ENCODE results near the gene MAML3. TPM values are rescaled to one million over a fixed set of nuclear protein-coding genes. Genes with fewer than 3 reads are reported as not detected.

Gene MAML3
- total RNA-seq, 1 donor from 2014 or later = 0.54 TPM

- H3K27me3 Mint-ChIP-seq = peaks cover 50% of the 10 kb centered on the region
- H3K36me3 Mint-ChIP-seq (ENCODE audit: low read depth) = no peaks in the 10 kb centered on the region
- no peak for DNase-seq
- H3K27ac Mint-ChIP-seq = no peak overlapping the region
- peaks cover 22% of the 10 kb centered on the region for H3K4me1 Mint-ChIP-seq
- intact Hi-C loops (cut with micrococcal nuclease) = loop anchor here (5.0 kb wide), 1 partner anchor 94 kb away; no protein-coding TSS in a partner anchor
- H3K4me3 Mint-ChIP-seq = no peak overlapping the region
- H3K9me3 Mint-ChIP-seq = no peaks in the 10 kb centered on the region
Measured at GRCh38 chr4:140046016-140046415, 108.0 kb downstream of the MAML3 start.

GRCh38 chr4:140044337-140044902, 109.6 kb downstream of the MAML3 start:
- H3K27me3 Mint-ChIP-seq = peaks cover 46% of the 10 kb centered on the region
- intact Hi-C loops (cut with micrococcal nuclease) = no loop called here
- no peaks in the 10 kb centered on the region for H3K36me3 Mint-ChIP-seq (ENCODE audit: low read depth)
- no peak overlapping the region for H3K4me3 Mint-ChIP-seq
- DNase-seq = no peak
- no peaks in the 10 kb centered on the region for H3K9me3 Mint-ChIP-seq
- no peak overlapping the region for H3K27ac Mint-ChIP-seq
- H3K4me1 Mint-ChIP-seq = peaks cover 13% of the 10 kb centered on the region

- no peak for DNase-seq
- Mint-ChIP-seq H3K36me3 (ENCODE audit: low read depth) (no peaks in the 10 kb centered on the region), H3K27ac (no peak overlapping the region), H3K4me3 (no peak overlapping the region), H3K9me3 (no peaks in the 10 kb centered on the region), H3K27me3 (peaks cover 32% of the 10 kb centered on the region), H3K4me1 (peaks cover 2% of the 10 kb centered on the region)
- intact Hi-C loops (cut with micrococcal nuclease) = no loop called here
Measured at GRCh38 chr4:140042634-140043033, 111.3 kb downstream of the MAML3 start.

GRCh38 chr4:140038031-140038533, 115.9 kb downstream of the MAML3 start:
- intact Hi-C loops (cut with micrococcal nuclease) = no loop called here
- no peaks in the 10 kb centered on the region for H3K36me3 Mint-ChIP-seq (ENCODE audit: low read depth)
- H3K27me3 Mint-ChIP-seq = peaks cover 16% of the 10 kb centered on the region
- no peak overlapping the region for H3K4me3 Mint-ChIP-seq
- no peak for DNase-seq
- no peaks in the 10 kb centered on the region for H3K4me1 Mint-ChIP-seq
- H3K9me3 Mint-ChIP-seq = no peaks in the 10 kb centered on the region
- H3K27ac Mint-ChIP-seq = no peak overlapping the region

GRCh38 chr4:140037353-140038030, 116.5 kb downstream of the MAML3 start:
- Mint-ChIP-seq H3K27me3 (peaks cover 17% of the 10 kb centered on the region), H3K9me3 (no peaks in the 10 kb centered on the region), H3K36me3 (ENCODE audit: low read depth) (no peaks in the 10 kb centered on the region), H3K4me3 (no peak overlapping the region), H3K4me1 (no peaks in the 10 kb centered on the region), H3K27ac (no peak overlapping the region)
- no peak for DNase-seq
- intact Hi-C loops (cut with micrococcal nuclease) = no loop called here

- no peak for DNase-seq
- no peaks in the 10 kb centered on the region for H3K4me1 Mint-ChIP-seq
- intact Hi-C loops (cut with micrococcal nuclease) = no loop called here
- H3K4me3 Mint-ChIP-seq = no peak overlapping the region
- no peaks in the 10 kb centered on the region for H3K36me3 Mint-ChIP-seq (ENCODE audit: low read depth)
- no peak overlapping the region for H3K27ac Mint-ChIP-seq
- no peaks in the 10 kb centered on the region for H3K9me3 Mint-ChIP-seq
- peaks cover 45% of the 10 kb centered on the region for H3K27me3 Mint-ChIP-seq
Measured at GRCh38 chr4:140031706-140032105, 122.3 kb downstream of the MAML3 start.

GRCh38 chr4:140031061-140031460, 122.9 kb downstream of the MAML3 start:
- Mint-ChIP-seq H3K27me3 (peaks cover 45% of the 10 kb centered on the region), H3K36me3 (ENCODE audit: low read depth) (no peaks in the 10 kb centered on the region), H3K4me3 (no peak overlapping the region), H3K9me3 (no peaks in the 10 kb centered on the region), H3K4me1 (no peaks in the 10 kb centered on the region), H3K27ac (no peak overlapping the region)
- DNase-seq = no peak
- intact Hi-C loops (cut with micrococcal nuclease) = no loop called here

GRCh38 chr4:140028676-140029517, 125.1 kb downstream of the MAML3 start:
- Mint-ChIP-seq H3K4me3 (no peak overlapping the region), H3K27me3 (peaks cover 49% of the 10 kb centered on the region), H3K27ac (no peak overlapping the region), H3K9me3 (no peaks in the 10 kb centered on the region), H3K36me3 (ENCODE audit: low read depth) (no peaks in the 10 kb centered on the region), H3K4me1 (no peaks in the 10 kb centered on the region)
- no peak for DNase-seq
- intact Hi-C loops (cut with micrococcal nuclease) = no loop called here

- no peak for DNase-seq
- Mint-ChIP-seq H3K9me3 (no peaks in the 10 kb centered on the region), H3K27ac (no peak overlapping the region), H3K4me3 (no peak overlapping the region), H3K36me3 (ENCODE audit: low read depth) (no peaks in the 10 kb centered on the region), H3K4me1 (no peaks in the 10 kb centered on the region), H3K27me3 (peaks cover 50% of the 10 kb centered on the region)
- intact Hi-C loops (cut with micrococcal nuclease) = no loop called here
Measured at GRCh38 chr4:140028101-140028500, 125.9 kb downstream of the MAML3 start.

- H3K9me3 Mint-ChIP-seq = no peaks in the 10 kb centered on the region
- no peak for DNase-seq
- no peak overlapping the region for H3K4me3 Mint-ChIP-seq
- no peaks in the 10 kb centered on the region for H3K36me3 Mint-ChIP-seq (ENCODE audit: low read depth)
- H3K27ac Mint-ChIP-seq = no peak overlapping the region
- intact Hi-C loops (cut with micrococcal nuclease) = no loop called here
- no peaks in the 10 kb centered on the region for H3K4me1 Mint-ChIP-seq
- peaks cover 57% of the 10 kb centered on the region for H3K27me3 Mint-ChIP-seq
Measured at GRCh38 chr4:140027101-140027500, 126.9 kb downstream of the MAML3 start.

- Mint-ChIP-seq H3K9me3 (no peaks in the 10 kb centered on the region), H3K27ac (no peak overlapping the region), H3K27me3 (peaks cover 51% of the 10 kb centered on the region), H3K4me1 (no peaks in the 10 kb centered on the region), H3K4me3 (no peak overlapping the region), H3K36me3 (ENCODE audit: low read depth) (no peaks in the 10 kb centered on the region)
- DNase-seq = no peak
- intact Hi-C loops (cut with micrococcal nuclease) = no loop called here
Measured at GRCh38 chr4:140025470-140025869, 128.5 kb downstream of the MAML3 start.

- DNase-seq = no peak
- Mint-ChIP-seq H3K27ac (no peak overlapping the region), H3K4me3 (no peak overlapping the region), H3K4me1 (no peaks in the 10 kb centered on the region), H3K36me3 (ENCODE audit: low read depth) (no peaks in the 10 kb centered on the region), H3K9me3 (no peaks in the 10 kb centered on the region), H3K27me3 (peaks cover 43% of the 10 kb centered on the region)
- intact Hi-C loops (cut with micrococcal nuclease) = no loop called here
Measured at GRCh38 chr4:140020457-140021361, 133.3 kb downstream of the MAML3 start.

- H3K4me1 Mint-ChIP-seq = no peaks in the 10 kb centered on the region
- H3K36me3 Mint-ChIP-seq (ENCODE audit: low read depth) = no peaks in the 10 kb centered on the region
- H3K27ac Mint-ChIP-seq = no peak overlapping the region
- no peak overlapping the region for H3K4me3 Mint-ChIP-seq
- intact Hi-C loops (cut with micrococcal nuclease) = no loop called here
- peaks cover 41% of the 10 kb centered on the region for H3K27me3 Mint-ChIP-seq
- no peak for DNase-seq
- no peaks in the 10 kb centered on the region for H3K9me3 Mint-ChIP-seq
Measured at GRCh38 chr4:140019619-140020347, 134.2 kb downstream of the MAML3 start.

All from activated CD4-positive, alpha-beta T cell treated with anti-CD3 and anti-CD28 coated beads, Interleukin-2, amount 10 ng/mL, durations not matched to agents 24 days and 14 days (primary cell).